Measurements from ENCODE around the gene EPPIN.

The EPPIN gene

DNA sequence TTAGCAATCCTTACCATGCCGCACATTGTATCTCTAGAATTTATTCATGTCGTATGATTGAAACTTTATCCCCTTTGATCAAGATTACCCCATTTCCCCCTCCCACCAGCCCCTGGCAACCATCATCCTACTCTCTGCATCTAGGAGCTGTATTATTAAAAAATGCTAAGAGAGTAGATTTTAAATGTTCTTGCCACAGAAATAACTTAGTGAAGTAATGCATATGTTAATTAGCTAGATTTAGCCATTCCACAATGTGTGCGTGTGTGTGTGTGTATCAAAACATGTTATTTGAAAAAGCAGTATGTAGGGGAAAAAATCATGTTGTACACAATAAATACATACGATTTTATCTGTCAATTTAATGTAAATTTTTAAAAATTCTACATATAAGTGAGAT lies 19.9 kb downstream of the EPPIN start:
- H3K4me3 ChIP-seq (ENCODE audit: low read depth in 1 of 2, low read length in 2 of 2), result no peak overlapping the region
- no peak overlapping the region for H3K27ac ChIP-seq (ENCODE audit: low read length)
- no peaks in the 10 kb centered on the region for H3K4me1 ChIP-seq (ENCODE audit: control insufficient read depth in 1 of 2, insufficient read depth in 2 of 2, low read length in 2 of 2)
- no peaks in the 10 kb centered on the region for H3K36me3 ChIP-seq (ENCODE audit: control insufficient read depth in 1 of 2, insufficient read depth in 2 of 2, low read length in 2 of 2)
- no peaks in the 10 kb centered on the region for H3K9me3 ChIP-seq (ENCODE audit: control insufficient read depth in 1 of 2, low read length in 2 of 2)
- H3K27me3 ChIP-seq (ENCODE audit: low read depth, low read length), result no peaks in the 10 kb centered on the region

DNA sequence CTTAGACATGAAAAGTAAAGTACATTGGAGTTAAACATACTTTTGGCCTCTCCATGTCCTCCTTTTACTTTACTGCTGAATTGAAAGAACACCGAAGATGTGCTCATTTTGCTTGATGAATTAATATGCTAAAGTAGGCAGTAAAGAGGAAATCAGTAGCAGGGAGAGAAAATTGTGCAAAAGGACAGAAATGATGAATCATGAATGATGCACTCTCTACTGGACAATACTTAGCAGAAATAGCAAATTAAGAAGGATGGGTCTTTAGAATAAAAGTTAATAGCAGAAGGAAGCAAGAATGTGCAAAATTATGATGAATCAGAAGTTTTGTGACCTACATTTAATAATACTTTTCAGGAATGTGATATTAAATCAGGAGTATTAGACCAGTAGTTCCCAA lies 23.4 kb downstream of the EPPIN start:
- no peaks in the 10 kb centered on the region for H3K9me3 ChIP-seq (ENCODE audit: control insufficient read depth in 1 of 2, low read length in 2 of 2)
- no peaks in the 10 kb centered on the region for H3K36me3 ChIP-seq (ENCODE audit: control insufficient read depth in 1 of 2, insufficient read depth in 2 of 2, low read length in 2 of 2)
- H3K27me3 ChIP-seq (ENCODE audit: low read depth, low read length), result no peaks in the 10 kb centered on the region
- no peaks in the 10 kb centered on the region for H3K4me1 ChIP-seq (ENCODE audit: control insufficient read depth in 1 of 2, insufficient read depth in 2 of 2, low read length in 2 of 2)
- no peak overlapping the region for H3K4me3 ChIP-seq (ENCODE audit: low read depth in 1 of 2, low read length in 2 of 2)
- no peak overlapping the region for H3K27ac ChIP-seq (ENCODE audit: low read length)

DNA sequence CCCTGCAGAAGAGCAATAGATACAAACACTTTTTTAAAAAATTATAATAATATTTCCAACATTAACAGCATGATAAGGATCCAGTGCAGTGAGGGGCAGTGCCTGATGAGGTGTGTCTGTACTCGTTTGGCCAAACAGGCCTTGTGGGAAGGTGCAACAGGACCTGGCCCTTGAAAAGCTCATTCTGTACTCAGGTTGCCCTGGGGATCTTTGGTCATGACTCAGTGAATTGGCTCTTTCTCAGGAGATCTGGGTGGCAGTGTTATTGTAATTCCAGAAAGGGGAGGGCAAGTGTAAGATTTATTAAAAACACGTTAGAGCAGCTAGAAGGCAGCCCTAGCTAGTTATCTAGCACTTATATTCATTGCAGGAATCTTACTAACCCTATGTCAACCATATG lies 28.9 kb downstream of the EPPIN start:
- no peaks in the 10 kb centered on the region for H3K9me3 ChIP-seq (ENCODE audit: control insufficient read depth in 1 of 2, low read length in 2 of 2)
- H3K36me3 ChIP-seq (ENCODE audit: control insufficient read depth in 1 of 2, insufficient read depth in 2 of 2, low read length in 2 of 2), result no peaks in the 10 kb centered on the region
- no peaks in the 10 kb centered on the region for H3K4me1 ChIP-seq (ENCODE audit: control insufficient read depth in 1 of 2, insufficient read depth in 2 of 2, low read length in 2 of 2)
- H3K27me3 ChIP-seq (ENCODE audit: low read depth, low read length), result no peaks in the 10 kb centered on the region
- no peak overlapping the region for H3K27ac ChIP-seq (ENCODE audit: low read length)
- H3K4me3 ChIP-seq (ENCODE audit: low read depth in 1 of 2, low read length in 2 of 2), result no peak overlapping the region

DNA sequence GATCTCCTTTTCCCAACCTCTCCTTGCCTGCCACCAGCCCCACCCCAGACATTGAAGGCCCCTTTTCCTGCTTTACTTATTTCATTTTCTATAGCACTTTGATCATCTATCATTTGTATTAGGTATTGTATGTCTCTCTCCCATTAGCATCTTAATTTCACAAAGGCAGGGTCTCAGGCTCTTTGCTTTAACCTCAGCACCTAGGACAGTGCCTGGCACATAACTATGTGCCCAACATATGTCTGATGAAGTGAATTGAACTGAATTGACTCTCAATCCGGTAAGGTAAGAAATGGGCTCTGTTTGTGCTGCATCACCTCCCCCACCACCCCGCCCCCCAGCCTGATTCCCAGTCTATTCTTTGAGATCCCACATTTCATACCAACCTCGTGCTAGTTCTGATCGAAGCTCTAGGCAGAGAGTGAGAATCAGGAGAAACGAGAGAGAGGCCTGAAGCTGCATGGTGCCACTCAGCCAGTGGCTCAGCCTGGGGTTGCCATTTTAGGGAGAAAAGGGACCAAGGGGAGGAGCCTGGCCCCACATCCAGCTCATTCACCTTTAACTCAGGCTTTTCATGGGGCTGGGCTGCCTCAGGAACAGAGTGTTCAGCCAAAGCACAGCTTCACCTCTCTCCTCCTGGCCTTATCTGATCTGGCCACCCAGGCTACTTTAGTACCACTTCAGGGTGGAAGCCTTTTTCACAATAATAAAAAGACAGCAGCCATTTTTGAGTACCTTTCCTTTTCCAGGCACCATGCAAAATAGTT lies 31.9 kb downstream of the EPPIN start, which contains the start of gene SPINT3:
TSS of gene SPINT3 (minus strand) at position 476 of the 767 bp plus-strand sequence. CDS start at position 462, 14 bp downstream.
- Histone ChIP-seq H3K4me1 (ENCODE audit: control insufficient read depth in 1 of 2, insufficient read depth in 2 of 2, low read length in 2 of 2) (no peaks in the 10 kb centered on the region), H3K4me3 (ENCODE audit: low read depth in 1 of 2, low read length in 2 of 2) (no peak within 1 kb of the TSS), H3K36me3 (ENCODE audit: control insufficient read depth in 1 of 2, insufficient read depth in 2 of 2, low read length in 2 of 2) (no peaks in the 10 kb centered on the region), H3K27me3 (ENCODE audit: low read depth, low read length) (no peaks in the 10 kb centered on the region), H3K9me3 (ENCODE audit: control insufficient read depth in 1 of 2, low read length in 2 of 2) (no peaks in the 10 kb centered on the region), H3K27ac (ENCODE audit: low read length) (no peak within 1 kb of the TSS)

DNA sequence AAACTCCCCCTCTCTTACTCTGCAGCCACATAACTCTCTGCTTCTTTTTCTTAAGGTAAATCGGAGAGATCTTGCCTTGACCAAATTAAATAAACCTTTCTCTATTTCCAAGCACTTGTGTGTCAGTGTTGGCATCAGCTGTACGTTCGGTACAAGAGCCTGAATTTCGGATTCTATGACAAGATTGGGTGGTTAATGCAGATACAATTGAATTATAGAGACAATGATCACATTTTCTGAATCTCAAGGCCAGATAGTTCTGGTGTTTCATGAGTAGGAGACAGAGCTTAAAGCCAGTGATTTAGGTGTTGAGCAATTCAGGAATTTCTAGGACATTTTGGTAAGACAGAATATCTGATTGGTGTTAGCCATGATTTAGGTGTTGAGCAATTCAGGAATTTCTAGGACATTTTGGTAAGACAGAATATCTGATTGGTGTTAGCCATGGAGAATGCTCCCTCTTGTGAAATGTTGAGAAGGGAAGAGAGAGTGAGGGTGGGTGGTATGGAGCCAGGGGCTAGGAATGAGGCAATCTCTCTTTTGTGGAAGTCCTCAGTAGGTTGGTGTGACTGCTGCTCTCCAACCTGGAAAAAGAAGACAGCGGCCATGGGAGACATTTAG lies 36.8 kb downstream of the EPPIN start:
- H3K4me3 ChIP-seq (ENCODE audit: low read depth in 1 of 2, low read length in 2 of 2), result no peak overlapping the region
- no peak overlapping the region for H3K27ac ChIP-seq (ENCODE audit: low read length)
- no peaks in the 10 kb centered on the region for H3K36me3 ChIP-seq (ENCODE audit: control insufficient read depth in 1 of 2, insufficient read depth in 2 of 2, low read length in 2 of 2)
- H3K4me1 ChIP-seq (ENCODE audit: control insufficient read depth in 1 of 2, insufficient read depth in 2 of 2, low read length in 2 of 2), result no peaks in the 10 kb centered on the region
- H3K27me3 ChIP-seq (ENCODE audit: low read depth, low read length), result no peaks in the 10 kb centered on the region
- H3K9me3 ChIP-seq (ENCODE audit: control insufficient read depth in 1 of 2, low read length in 2 of 2), result no peaks in the 10 kb centered on the region

DNA sequence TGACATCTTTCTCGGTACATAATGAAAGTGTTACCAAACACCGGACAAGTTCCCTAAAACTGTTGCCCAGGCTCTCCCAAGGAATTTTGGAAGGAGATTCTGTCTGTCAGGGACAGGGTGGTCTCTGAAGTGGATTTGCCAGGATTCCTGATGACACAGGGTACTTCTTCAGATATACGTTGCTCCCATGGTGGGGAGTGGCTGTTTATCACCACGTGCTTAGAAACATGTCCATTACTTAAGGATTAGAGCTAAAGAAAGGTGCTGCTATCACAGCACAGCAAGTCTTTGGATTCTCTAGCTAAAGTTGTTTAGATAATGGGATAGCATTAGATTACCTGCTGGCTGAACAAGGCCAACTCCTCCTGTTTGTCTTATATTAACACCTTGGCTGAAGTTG lies 38.1 kb downstream of the EPPIN start:
- Histone ChIP-seq H3K27me3 (ENCODE audit: low read depth, low read length) (no peaks in the 10 kb centered on the region), H3K9me3 (ENCODE audit: control insufficient read depth in 1 of 2, low read length in 2 of 2) (no peaks in the 10 kb centered on the region)

DNA sequence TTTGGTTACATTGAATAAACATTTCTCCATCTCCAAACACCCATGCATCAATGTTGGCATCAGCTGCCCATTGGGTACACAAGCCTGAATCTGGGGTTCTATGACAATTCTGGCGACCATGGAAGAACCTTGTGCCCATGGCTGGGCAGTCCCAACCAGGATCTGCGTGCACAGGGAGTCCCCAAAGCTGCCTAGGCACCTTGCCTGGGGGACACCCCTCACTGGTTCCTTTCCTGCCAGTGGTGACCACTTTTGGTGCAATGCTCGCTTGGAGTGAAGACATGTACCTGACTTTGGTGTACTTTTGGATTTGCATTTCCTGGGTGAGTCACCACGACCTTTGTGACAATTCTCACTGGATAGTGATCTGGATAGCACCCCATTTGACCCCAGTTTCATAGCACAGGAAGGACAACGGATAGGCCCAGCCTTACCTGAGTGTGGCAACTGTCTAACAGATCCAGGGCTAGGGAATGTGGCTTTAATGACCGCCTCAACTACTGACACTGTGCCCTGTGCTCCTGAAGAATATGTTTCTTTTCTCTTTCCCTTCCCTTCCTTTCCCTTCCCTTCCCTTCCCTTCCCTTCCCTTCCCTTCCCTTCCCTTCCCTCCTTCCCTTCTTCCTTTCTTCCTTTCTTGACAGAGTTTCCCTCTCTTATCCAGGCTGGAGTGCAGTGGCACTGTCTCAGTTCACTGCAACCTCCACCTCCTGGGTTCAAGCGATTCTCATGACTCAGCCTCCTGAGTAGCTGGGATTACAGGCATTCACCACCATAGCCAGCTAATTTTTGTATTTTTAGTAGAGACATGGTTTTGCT lies 38.9 kb downstream of the EPPIN start:
- no peaks in the 10 kb centered on the region for H3K36me3 ChIP-seq (ENCODE audit: control insufficient read depth in 1 of 2, insufficient read depth in 2 of 2, low read length in 2 of 2)
- no peaks in the 10 kb centered on the region for H3K27me3 ChIP-seq (ENCODE audit: low read depth, low read length)
- no peak overlapping the region for H3K4me3 ChIP-seq (ENCODE audit: low read depth in 1 of 2, low read length in 2 of 2)
- no peaks in the 10 kb centered on the region for H3K4me1 ChIP-seq (ENCODE audit: control insufficient read depth in 1 of 2, insufficient read depth in 2 of 2, low read length in 2 of 2)
- no peaks in the 10 kb centered on the region for H3K9me3 ChIP-seq (ENCODE audit: control insufficient read depth in 1 of 2, low read length in 2 of 2)
- H3K27ac ChIP-seq (ENCODE audit: low read length), result no peak overlapping the region

More for the DNA sequence above, 38.1 kb downstream of the EPPIN start:
- Histone ChIP-seq H3K36me3 (ENCODE audit: control insufficient read depth in 1 of 2, insufficient read depth in 2 of 2, low read length in 2 of 2) (no peaks in the 10 kb centered on the region), H3K4me3 (ENCODE audit: low read depth in 1 of 2, low read length in 2 of 2) (no peak overlapping the region), H3K27ac (ENCODE audit: low read length) (no peak overlapping the region), H3K4me1 (ENCODE audit: control insufficient read depth in 1 of 2, insufficient read depth in 2 of 2, low read length in 2 of 2) (no peaks in the 10 kb centered on the region)

DNA sequence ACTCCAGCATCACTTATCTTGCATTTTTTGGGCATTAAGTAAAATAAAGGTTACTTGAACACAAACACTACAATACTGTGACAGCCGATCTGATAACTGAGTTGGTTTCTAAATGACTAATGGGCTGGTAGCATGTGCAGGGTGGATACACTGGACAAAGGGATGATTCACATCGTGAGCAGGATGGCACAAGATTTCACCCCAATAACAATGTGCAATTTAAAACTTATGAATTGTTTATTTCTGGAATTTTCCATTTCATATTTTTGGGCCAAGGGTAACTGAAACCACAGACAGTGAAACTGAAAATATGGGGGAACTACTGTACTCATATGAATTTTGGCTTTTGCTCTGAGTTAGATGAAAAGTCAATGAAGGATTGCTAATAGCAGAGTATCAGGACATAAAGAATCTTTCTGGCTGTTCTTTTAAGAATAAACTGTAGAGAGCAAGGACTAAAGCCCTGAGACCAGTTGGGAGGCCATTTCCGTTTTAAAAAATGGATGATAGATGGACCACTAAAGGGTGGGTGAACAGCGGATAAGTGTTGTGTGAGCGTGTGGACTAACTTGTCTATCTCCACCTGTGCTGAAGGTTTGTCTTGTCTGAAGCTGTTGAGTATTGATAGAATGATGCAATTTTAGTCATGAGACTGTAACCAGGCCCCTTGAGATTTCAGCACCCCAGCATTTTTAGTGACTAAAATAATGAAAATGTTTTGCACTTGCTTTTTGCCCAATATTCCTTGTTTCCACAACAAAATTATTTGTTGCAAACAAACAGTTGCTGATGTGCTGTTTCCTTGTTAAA lies 40.0 kb downstream of the EPPIN start:
- Histone ChIP-seq H3K9me3 (ENCODE audit: control insufficient read depth in 1 of 2, low read length in 2 of 2) (no peaks in the 10 kb centered on the region), H3K27me3 (ENCODE audit: low read depth, low read length) (no peaks in the 10 kb centered on the region), H3K27ac (ENCODE audit: low read length) (no peak overlapping the region), H3K36me3 (ENCODE audit: control insufficient read depth in 1 of 2, insufficient read depth in 2 of 2, low read length in 2 of 2) (no peaks in the 10 kb centered on the region), H3K4me3 (ENCODE audit: low read depth in 1 of 2, low read length in 2 of 2) (no peak overlapping the region), H3K4me1 (ENCODE audit: control insufficient read depth in 1 of 2, insufficient read depth in 2 of 2, low read length in 2 of 2) (no peaks in the 10 kb centered on the region)

DNA sequence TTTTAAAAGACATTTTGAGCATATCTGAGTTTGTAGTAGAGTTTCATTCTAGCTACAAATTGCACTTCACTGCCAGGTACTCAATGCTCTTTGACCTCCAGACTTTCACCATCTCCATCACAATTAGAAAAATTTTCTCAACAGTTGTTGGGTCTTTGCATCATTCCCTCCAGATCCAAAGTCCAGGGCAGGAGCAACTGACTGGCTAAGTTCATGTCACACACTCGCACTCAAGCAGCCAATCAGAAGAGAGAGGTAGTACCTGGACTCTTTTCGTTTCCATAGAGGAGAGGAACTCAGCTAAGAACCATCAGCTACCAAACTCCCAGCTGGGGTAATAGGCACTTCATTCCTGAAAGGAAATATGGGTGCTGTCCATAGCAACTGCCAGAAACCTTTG lies 40.8 kb downstream of the EPPIN start:
- no peaks in the 10 kb centered on the region for H3K4me1 ChIP-seq (ENCODE audit: control insufficient read depth in 1 of 2, insufficient read depth in 2 of 2, low read length in 2 of 2)
- H3K9me3 ChIP-seq (ENCODE audit: control insufficient read depth in 1 of 2, low read length in 2 of 2), result no peaks in the 10 kb centered on the region
- H3K4me3 ChIP-seq (ENCODE audit: low read depth in 1 of 2, low read length in 2 of 2), result no peak overlapping the region
- no peaks in the 10 kb centered on the region for H3K36me3 ChIP-seq (ENCODE audit: control insufficient read depth in 1 of 2, insufficient read depth in 2 of 2, low read length in 2 of 2)
- no peak overlapping the region for H3K27ac ChIP-seq (ENCODE audit: low read length)
- no peaks in the 10 kb centered on the region for H3K27me3 ChIP-seq (ENCODE audit: low read depth, low read length)

DNA sequence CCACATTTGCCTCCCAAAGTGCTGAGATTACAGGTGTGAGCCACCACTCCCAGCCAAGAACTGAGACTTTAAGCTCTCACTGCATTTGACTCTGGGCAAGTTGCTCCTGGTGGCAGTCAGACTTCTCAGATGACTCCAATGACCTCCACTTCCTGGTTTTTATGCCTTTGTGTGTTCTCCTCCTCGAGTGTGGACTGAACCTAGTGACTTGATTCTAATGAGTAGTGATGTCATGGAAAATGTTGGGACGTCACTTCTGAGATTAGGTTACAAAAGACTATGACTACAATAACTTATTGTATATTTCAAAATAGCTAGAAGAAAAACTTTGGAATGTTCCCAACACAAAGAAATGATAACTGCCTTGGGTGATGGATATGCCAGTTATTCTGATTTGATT lies 43.8 kb downstream of the EPPIN start:
- Histone ChIP-seq H3K4me1 (ENCODE audit: control insufficient read depth in 1 of 2, insufficient read depth in 2 of 2, low read length in 2 of 2) (no peaks in the 10 kb centered on the region), H3K36me3 (ENCODE audit: control insufficient read depth in 1 of 2, insufficient read depth in 2 of 2, low read length in 2 of 2) (no peaks in the 10 kb centered on the region), H3K27me3 (ENCODE audit: low read depth, low read length) (no peaks in the 10 kb centered on the region), H3K27ac (ENCODE audit: low read length) (no peak overlapping the region), H3K9me3 (ENCODE audit: control insufficient read depth in 1 of 2, low read length in 2 of 2) (no peaks in the 10 kb centered on the region), H3K4me3 (ENCODE audit: low read depth in 1 of 2, low read length in 2 of 2) (no peak overlapping the region)

DNA sequence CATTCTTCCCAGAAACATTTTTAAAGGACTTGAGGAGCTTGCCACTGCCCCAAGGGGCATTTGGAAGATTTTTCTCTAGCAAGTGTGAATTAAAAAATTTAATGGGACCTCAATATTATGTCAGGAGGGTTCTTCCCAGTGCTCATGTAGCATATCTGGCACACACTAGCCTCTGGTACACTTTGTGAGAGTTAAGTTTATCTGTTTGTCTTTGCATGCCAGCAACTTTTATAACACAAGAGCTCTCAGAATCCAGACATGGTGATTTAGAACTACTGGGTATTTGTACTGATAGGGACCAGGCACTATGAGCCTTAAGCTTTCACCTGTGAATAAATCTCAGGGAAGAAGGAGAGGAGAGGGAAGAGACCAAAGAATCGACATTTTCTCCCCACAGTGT lies 44.6 kb downstream of the EPPIN start:
- Histone ChIP-seq H3K27me3 (ENCODE audit: low read depth, low read length) (no peaks in the 10 kb centered on the region), H3K4me3 (ENCODE audit: low read depth in 1 of 2, low read length in 2 of 2) (no peak overlapping the region), H3K27ac (ENCODE audit: low read length) (no peak overlapping the region), H3K36me3 (ENCODE audit: control insufficient read depth in 1 of 2, insufficient read depth in 2 of 2, low read length in 2 of 2) (no peaks in the 10 kb centered on the region), H3K9me3 (ENCODE audit: control insufficient read depth in 1 of 2, low read length in 2 of 2) (no peaks in the 10 kb centered on the region), H3K4me1 (ENCODE audit: control insufficient read depth in 1 of 2, insufficient read depth in 2 of 2, low read length in 2 of 2) (no peaks in the 10 kb centered on the region)

Measured in muscle layer of duodenum (tissue), 2 donors.